HG03103 (cell line): ENCODE data around the gene CACTIN.
"Not testable (repeated sequence)": the region's sequence is repeated elsewhere in the genome, so short reads cannot be mapped to it uniquely, and the experiment has no call there.

Experiments used
- ATAC-seq: cut with Tn5 transposase; IDR thresholded peaks from one replicate; pipeline ENCODE4 v1.9.1; 2021; ENCODE audit warnings: low read depth; ENCODE audit not compliant: unreplicated experiment

CACTIN gene

GRCh38 chr19:3632739-3633558, 6.4 kb upstream of the CACTIN start:
- ATAC-seq, result no peak

GRCh38 chr19:3632098-3632497, 5.5 kb upstream of the CACTIN start:
- no peak for ATAC-seq

- no peak for ATAC-seq
Measured at GRCh38 chr19:3631053-3631861, 4.7 kb upstream of the CACTIN start.

GRCh38 chr19:3628766-3629165, 2.2 kb upstream of the CACTIN start:
- ATAC-seq, result not testable (repeated sequence)

- ATAC-seq, result no peak
Measured at GRCh38 chr19:3627351-3627723, 747 bp upstream of the CACTIN start.

- no peak for ATAC-seq
Measured at GRCh38 chr19:3625996-3626472, 556 bp downstream of the CACTIN start.

GRCh38 chr19:3623716-3624115, 2.9 kb downstream of the CACTIN start:
- ATAC-seq, result no peak

GRCh38 chr19:3622224-3622623, 4.4 kb downstream of the CACTIN start:
- no peak for ATAC-seq

- no peak for ATAC-seq
Measured at GRCh38 chr19:3621689-3622088, 4.9 kb downstream of the CACTIN start.

- no peak for ATAC-seq
Measured at GRCh38 chr19:3620817-3621547, 5.6 kb downstream of the CACTIN start.

GRCh38 chr19:3620145-3620816, 6.3 kb downstream of the CACTIN start:
- ATAC-seq, result no peak

GRCh38 chr19:3619631-3620012, 7.0 kb downstream of the CACTIN start:
- no peak for ATAC-seq

GRCh38 chr19:3618811-3619630, 7.6 kb downstream of the CACTIN start:
- ATAC-seq, result no peak

GRCh38 chr19:3618144-3618810, 8.3 kb downstream of the CACTIN start:
- no peak for ATAC-seq

- no peak for ATAC-seq
Measured at GRCh38 chr19:3617463-3617862, 9.1 kb downstream of the CACTIN start.

- no peak for ATAC-seq
Measured at GRCh38 chr19:3615524-3616135, 11.0 kb downstream of the CACTIN start.

GRCh38 chr19:3614858-3615505, 11.6 kb downstream of the CACTIN start:
- ATAC-seq, result no peak
